ENCODE results near the gene CDC27. TPM values are rescaled to one million over a fixed set of nuclear protein-coding genes. Genes with fewer than 3 reads are reported as not detected.

CDC27 gene
- total RNA-seq, 1 experiment from 2014 or later, result 191 TPM

DNA sequence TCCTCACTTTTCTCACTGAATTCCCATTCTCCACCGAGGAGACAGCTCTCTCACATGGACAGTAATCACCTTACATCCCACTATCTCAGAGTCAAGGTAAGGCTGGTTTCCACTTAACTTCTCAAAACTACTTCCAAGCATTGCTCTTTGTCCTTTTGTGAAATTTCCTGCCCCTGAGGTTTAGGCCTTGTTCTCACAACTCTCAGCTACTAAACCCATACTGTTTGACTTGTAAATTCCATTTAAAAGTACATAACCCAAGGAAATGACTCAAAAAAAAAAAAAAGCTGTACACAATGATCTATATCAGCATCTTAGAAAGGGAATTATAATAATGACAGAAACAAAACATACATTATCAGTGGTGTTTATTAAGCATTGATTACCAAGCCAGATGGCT lies 8.8 kb downstream of the CDC27 start:
- RAD21 ChIA-PET (ENCODE audit: low non-redundant PET in 1 of 2, low total read pairs in 2 of 2, uncharacterized antibody in 2 of 2, unreplicated experiment in 2 of 2), result no interaction called here
- H3K79me2 ChIP-seq (ENCODE audit: insufficient read depth, low read length), result peaks cover 100% of the 10 kb centered on the region
- ATAC-seq, result no peak
- intact Hi-C loops (cut with micrococcal nuclease), result no loop called here
- H3K27ac ChIP-seq (ENCODE audit: low read depth, low read length), result no peak overlapping the region
- H3K9me3 ChIP-seq (ENCODE audit: control insufficient read depth in 1 of 2, insufficient read depth in 1 of 2, low read depth in 1 of 2, low read length in 2 of 2), result no peaks in the 10 kb centered on the region
- peaks cover 4 to 23% of the 10 kb centered on the region in 2 experiments; a peak in 3 of 4 replicates for H3K36me3 ChIP-seq (ENCODE audit: control insufficient read depth in 1 of 2, insufficient read depth in 2 of 2, low read length in 2 of 2)
- no peaks in the 10 kb centered on the region for H3K4me1 ChIP-seq (ENCODE audit: control insufficient read depth in 1 of 2, insufficient read depth in 2 of 2, low read length in 2 of 2)
- H3K9me2 ChIP-seq (ENCODE audit: insufficient read depth), result no peaks in the 10 kb centered on the region
- no TSS peak for BruUV-seq (replicated peaks)
- H3K27me3 ChIP-seq (ENCODE audit: insufficient read depth, low read length), result no peaks in the 10 kb centered on the region
- H2AFZ ChIP-seq (ENCODE audit: low read depth, low read length, poor library complexity, severe bottlenecking), result no peak overlapping the region
- DNase-seq (ENCODE audit: low read depth, low spot score), result no peak
- TF ChIP-seq POLR2A (IDR thresholded peaks at IDR 0.05; ENCODE audit: borderline replicate concordance, extremely low read depth, insufficient read depth, insufficient read length) (no peak), SRF (IDR thresholded peaks at IDR 0.05; ENCODE audit: low read depth) (no peak), ELF1 (IDR thresholded peaks at IDR 0.05; ENCODE audit: borderline replicate concordance, low read depth) (no peak)
- TF ChIP-seq, protein P1, sequence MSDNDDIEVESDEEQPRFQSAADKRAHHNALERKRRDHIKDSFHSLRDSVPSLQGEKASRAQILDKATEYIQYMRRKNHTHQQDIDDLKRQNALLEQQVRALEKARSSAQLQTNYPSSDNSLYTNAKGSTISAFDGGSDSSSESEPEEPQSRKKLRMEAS (IDR thresholded peaks at IDR 0.05), result no peak
- no peak overlapping the region for H3K9ac ChIP-seq (ENCODE audit: low read length)
- no peak overlapping the region for H3K4me3 ChIP-seq (replicated peaks in 1 of 2; ENCODE audit: low read depth in 1 of 2, low read length in 2 of 2)
- CTCF ChIA-PET, result no interaction called here
- H4K20me1 ChIP-seq (ENCODE audit: insufficient read depth), result peaks cover 20% of the 10 kb centered on the region; the same call in 1 of the 2 replicates
- H3K4me2 ChIP-seq (ENCODE audit: low read length), result no peak overlapping the region
- POLR2A ChIA-PET, result interaction anchor here (1.0 kb wide), 1 partner anchor 9 kb away, joined by 3 read pairs; the partner anchor contains the start of gene CDC27

DNA sequence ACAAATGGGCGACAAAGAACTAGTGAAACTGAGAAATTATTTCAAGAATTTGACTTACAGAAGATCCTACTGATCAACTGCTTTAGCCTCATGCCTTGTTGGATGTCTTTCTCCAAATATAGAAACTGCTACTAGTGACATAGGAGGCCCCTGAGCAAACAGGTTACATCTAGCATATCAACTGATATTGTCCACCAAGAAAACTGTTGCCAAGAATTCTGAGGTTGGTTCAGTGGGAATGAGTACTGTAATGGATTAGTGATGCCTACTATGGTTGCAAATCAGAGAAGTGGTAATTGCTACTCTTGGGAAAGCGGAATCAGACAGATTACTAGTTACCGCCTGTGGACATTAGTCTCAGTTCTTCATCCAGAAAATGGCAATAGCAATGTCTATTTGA lies 10.0 kb downstream of the CDC27 start:
- ATAC-seq, result no peak
- intact Hi-C loops (cut with micrococcal nuclease), result no loop called here
- Histone ChIP-seq H3K9me2 (ENCODE audit: insufficient read depth) (no peaks in the 10 kb centered on the region), H3K27ac (ENCODE audit: low read depth, low read length) (no peak overlapping the region), H3K4me1 (ENCODE audit: control insufficient read depth in 1 of 2, insufficient read depth in 2 of 2, low read length in 2 of 2) (no peaks in the 10 kb centered on the region), H4K20me1 (ENCODE audit: insufficient read depth) (peaks cover 15% of the 10 kb centered on the region; the same call in 1 of the 2 replicates), H3K4me3 (replicated peaks in 1 of 2; ENCODE audit: low read depth in 1 of 2, low read length in 2 of 2) (no peak overlapping the region), H3K9me3 (ENCODE audit: control insufficient read depth in 1 of 2, insufficient read depth in 1 of 2, low read depth in 1 of 2, low read length in 2 of 2) (no peaks in the 10 kb centered on the region), H3K9ac (ENCODE audit: low read length) (no peak overlapping the region), H3K27me3 (ENCODE audit: insufficient read depth, low read length) (no peaks in the 10 kb centered on the region), H3K79me2 (ENCODE audit: insufficient read depth, low read length) (peaks cover 100% of the 10 kb centered on the region), H3K4me2 (ENCODE audit: low read length) (no peak overlapping the region), H2AFZ (ENCODE audit: low read depth, low read length, poor library complexity, severe bottlenecking) (no peak overlapping the region), H3K36me3 (ENCODE audit: control insufficient read depth in 1 of 2, insufficient read depth in 2 of 2, low read length in 2 of 2) (peaks cover 4 to 25% of the 10 kb centered on the region in 2 experiments; a peak in 3 of 4 replicates)
- no TSS peak for BruUV-seq (replicated peaks)
- ChIA-PET RAD21 (ENCODE audit: low non-redundant PET in 1 of 2, low total read pairs in 2 of 2, uncharacterized antibody in 2 of 2, unreplicated experiment in 2 of 2) (no interaction called here), CTCF (no interaction called here), POLR2A (interaction anchor here (1.0 kb wide), 1 partner anchor 10 kb away, joined by 3 read pairs; the partner anchor contains the start of gene CDC27)
- TF ChIP-seq, protein P2, sequence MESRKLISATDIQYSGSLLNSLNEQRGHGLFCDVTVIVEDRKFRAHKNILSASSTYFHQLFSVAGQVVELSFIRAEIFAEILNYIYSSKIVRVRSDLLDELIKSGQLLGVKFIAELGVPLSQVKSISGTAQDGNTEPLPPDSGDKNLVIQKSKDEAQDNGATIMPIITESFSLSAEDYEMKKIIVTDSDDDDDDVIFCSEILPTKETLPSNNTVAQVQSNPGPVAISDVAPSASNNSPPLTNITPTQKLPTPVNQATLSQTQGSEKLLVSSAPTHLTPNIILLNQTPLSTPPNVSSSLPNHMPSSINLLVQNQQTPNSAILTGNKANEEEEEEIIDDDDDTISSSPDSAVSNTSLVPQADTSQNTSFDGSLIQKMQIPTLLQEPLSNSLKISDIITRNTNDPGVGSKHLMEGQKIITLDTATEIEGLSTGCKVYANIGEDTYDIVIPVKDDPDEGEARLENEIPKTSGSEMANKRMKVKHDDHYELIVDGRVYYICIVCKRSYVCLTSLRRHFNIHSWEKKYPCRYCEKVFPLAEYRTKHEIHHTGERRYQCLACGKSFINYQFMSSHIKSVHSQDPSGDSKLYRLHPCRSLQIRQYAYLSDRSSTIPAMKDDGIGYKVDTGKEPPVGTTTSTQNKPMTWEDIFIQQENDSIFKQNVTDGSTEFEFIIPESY (IDR thresholded peaks at IDR 0.05; ENCODE audit: extremely low read depth, insufficient replicate concordance, low read length), result no peak
- no peak for TF ChIP-seq EZH2 (IDR thresholded peaks at IDR 0.05)
- TF ChIP-seq, protein P1 (IDR thresholded peaks at IDR 0.05), result no peak
- no peak for TF ChIP-seq EZH2phosphoT487 (IDR thresholded peaks at IDR 0.05; ENCODE audit: borderline replicate concordance)
- no peak for TF ChIP-seq SP1 (IDR thresholded peaks at IDR 0.05; ENCODE audit: low read depth)
- no peak for TF ChIP-seq SIN3A (IDR thresholded peaks at IDR 0.05; ENCODE audit: low read depth)
- TF ChIP-seq CEBPB (IDR thresholded peaks at IDR 0.05; ENCODE audit: low read depth), result no peak
- no peak for DNase-seq (ENCODE audit: low read depth, low spot score)

Measured in HCT116 (cell line).